Activated T-helper 1 cell treated with Interleukin-2 at 50 U/mL for 16 hours (primary cell): ENCODE data around the gene NME1.
"Not testable (repeated sequence)": the region's sequence is repeated elsewhere in the genome, so short reads cannot be mapped to it uniquely, and the experiment has no call there.

Experiments used
- DNase-seq: peaks from one replicate; pipeline ENCODE4 v3.0.0-alpha.2; 2020; ENCODE audit warnings: low read depth

The NME1 gene

DNA sequence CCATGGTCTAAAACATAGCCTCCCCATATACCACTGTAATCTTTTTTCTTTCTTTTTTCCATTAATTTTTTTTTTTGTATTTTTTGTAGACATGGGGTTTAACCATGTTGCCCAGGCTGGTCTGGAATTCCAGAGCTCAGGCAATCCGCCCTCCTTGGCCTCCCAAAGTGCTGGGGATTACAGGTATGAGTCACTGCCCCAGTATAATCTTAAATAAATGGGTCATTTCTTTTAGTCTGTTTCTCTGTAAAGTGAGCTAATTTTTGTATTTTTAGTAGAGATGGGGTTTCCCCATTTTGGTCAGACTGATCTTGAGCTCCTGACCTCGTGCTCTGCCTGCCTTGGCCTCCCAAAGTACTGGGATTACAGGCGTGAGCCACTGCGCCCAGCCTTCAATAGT lies 5.7 kb upstream of the NME1 start:
- no peak for DNase-seq

DNA sequence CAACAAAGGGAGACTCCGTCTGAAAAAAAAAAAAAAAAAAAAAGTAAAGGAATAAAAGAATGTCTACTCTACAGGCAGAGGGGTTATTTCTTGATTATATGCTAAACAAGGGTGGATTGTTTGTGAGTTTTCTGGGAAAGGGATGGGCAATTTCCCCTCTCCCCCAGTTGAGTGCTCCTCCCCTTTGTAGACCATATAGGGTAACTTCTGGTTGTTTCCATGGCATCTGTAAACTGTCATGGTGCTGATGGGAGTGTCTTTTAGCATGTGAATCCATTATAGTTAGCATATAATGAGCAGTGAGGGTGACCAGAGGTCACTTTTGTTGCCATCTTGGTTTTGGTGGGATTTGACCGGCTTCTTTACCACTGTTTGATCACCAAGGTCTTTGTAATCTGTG lies 4.2 kb upstream of the NME1 start:
- no peak for DNase-seq

DNA sequence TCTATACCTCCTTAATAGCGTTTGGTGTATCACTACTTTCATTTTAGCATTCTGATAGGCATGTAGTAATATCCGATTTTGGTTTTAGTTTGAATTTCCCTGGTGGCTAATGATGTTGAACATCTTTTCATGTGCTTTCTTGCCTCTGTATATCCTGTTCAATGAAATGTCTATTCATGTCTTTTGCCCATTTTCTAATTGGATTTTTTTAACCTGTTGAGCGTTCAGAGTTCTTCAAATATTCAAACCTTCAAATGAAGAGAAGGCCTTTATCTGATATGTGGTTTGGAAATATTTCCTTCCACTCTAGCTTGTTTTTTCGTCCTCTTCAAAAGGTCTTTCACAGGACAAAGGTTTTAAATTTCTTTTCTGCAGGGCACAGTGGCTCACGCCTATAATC lies 2.4 kb upstream of the NME1 start:
- no peak for DNase-seq

DNA sequence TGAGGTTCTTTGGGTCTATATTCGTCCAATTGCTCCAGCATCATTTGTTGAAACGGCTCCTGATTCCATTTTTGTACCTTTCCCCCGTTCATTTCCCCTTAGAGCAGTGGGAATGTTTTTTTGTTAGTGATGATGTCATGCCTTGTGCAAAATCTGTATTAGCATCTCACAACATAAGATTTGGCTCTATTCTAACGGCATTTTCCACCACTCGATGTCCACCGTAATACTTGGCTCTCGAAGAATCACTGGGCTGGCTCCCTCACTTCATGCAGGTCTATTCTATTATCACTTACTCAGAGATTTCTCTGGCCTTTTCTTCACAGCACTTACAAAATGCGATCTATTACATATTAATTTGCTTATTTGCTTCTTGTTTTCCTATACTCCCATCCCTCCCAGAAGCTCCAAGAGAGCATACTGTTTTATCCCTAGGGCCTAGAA lies 571 bp upstream of the NME1 start:
- DNase-seq, result no peak

DNA sequence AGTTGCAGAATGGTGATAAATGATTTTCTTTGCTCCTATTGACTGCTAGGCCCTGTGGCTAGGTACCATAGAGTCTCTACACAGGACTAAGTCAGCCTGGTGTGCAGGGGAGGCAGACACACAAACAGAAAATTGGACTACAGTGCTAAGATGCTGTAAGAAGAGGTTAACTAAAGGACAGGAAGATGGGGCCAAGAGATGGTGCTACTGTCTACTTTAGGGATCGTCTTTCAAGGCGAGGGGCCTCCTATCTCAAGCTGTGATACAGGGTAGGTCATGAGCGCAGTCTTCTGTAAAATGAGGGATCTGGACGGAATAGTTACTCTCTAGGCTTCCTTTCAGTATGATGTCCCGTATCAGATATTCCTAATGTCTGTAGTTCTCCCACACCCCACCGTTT lies 817 bp downstream of the NME1 start:
- no peak for DNase-seq

DNA sequence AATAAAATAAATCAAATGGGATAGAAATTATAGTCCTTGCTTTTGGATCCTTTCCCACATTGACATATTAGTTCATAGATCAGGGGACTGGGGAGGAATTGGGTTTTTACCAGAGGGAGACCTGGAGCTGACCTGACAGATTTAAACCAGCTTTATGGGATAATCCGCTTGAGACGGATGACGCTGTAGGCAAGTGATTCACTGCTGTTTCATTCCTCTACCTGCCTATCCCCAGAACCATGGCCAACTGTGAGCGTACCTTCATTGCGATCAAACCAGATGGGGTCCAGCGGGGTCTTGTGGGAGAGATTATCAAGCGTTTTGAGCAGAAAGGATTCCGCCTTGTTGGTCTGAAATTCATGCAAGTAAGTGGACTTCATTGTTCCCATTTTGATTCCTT lies 2.1 kb downstream of the NME1 start:
- DNase-seq, result no peak

DNA sequence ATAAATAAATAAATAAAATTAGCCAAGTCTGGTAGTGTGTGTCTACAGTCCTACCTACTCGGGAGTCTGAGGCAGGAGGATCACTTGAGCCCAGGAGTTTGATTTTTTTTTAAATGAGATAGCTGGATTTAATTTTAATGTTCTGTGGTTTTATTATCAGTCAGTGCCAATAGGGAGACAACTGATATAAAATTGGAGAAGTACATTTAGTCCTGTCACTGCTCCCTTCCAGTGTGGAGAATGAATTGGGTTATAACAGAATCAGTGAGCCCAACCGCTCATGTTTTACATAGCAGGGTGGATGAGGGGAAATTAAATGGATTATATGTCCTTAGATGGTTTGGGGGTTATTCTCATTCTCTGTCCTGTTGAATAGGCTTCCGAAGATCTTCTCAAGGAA lies 6.2 kb downstream of the NME1 start:
- DNase-seq, result no peak

DNA sequence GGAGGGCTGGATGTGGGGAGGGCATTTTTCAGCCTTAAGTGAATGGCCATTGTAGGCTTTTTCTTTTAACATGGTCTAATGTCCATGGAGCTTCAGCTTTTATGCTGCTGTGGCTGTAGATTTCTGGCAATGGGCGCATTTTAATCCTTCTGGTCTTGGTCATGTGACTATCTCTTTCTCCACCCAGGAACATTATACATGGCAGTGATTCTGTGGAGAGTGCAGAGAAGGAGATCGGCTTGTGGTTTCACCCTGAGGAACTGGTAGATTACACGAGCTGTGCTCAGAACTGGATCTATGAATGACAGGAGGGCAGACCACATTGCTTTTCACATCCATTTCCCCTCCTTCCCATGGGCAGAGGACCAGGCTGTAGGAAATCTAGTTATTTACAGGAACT lies 8.2 kb downstream of the NME1 start:
- no peak for DNase-seq

DNA sequence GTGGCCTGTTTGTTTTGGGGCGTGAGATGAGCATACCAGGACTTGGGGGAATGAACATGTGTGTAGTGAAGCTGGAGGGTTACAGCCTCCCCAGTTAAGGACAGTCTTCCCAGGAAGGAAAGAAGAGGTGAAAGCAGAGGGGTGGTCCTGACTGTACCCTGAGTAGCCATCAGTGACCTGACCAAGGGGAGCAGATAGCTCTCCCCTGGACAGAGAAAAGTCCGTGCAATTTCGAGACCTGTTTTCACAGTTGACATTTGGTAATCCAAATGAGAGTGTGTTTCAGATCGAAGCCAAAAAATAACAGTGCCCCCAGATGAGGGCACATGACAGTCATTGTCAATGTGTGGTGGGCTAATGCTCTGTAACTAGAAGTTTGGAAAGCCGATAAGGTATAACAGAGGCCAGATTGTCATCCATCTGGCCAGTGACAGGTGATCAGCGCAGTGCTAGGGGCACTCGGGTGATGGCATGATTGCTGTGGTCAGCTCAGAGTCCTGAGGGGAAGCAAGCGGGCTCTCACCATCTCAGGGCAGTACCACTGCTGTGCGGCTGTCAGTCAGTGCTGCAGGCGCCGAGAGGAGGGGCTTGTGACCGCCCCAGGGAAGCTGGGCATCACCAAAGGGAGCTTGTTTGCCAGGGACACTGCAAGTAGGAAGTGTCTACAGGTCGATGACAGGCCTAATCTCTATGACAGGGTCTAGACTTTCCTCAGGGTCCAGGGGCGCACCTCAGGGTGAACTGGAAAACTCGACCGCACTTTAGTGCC lies 11.7 kb downstream of the NME1 start:
- DNase-seq, result no peak

DNA sequence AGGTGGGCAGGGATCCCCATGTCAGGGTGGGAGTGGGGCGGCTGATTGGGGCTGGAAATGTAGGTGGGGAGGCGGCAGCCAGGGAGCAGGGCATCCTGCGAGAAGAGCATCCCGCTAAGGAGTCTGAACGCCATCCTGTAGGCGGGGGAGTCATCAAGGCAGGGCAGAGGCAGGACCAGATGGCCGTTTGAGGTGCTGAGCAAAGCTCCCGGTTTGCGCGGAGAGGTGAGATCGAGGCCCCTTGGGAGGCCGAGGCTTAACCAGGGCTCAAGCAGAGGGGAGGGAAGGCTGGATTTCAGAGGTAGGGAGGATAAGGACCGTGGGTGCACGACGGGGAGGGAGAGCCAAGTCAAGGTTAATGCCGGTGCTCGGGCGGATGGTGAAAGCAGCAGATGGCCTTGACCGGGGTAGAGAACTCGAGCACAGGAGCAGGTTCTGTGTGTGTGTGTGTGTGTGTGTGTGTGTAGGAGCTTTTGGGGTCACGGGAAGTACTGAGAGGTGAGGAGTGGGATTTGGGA lies 12.4 kb downstream of the NME1 start:
- DNase-seq, result no peak

DNA sequence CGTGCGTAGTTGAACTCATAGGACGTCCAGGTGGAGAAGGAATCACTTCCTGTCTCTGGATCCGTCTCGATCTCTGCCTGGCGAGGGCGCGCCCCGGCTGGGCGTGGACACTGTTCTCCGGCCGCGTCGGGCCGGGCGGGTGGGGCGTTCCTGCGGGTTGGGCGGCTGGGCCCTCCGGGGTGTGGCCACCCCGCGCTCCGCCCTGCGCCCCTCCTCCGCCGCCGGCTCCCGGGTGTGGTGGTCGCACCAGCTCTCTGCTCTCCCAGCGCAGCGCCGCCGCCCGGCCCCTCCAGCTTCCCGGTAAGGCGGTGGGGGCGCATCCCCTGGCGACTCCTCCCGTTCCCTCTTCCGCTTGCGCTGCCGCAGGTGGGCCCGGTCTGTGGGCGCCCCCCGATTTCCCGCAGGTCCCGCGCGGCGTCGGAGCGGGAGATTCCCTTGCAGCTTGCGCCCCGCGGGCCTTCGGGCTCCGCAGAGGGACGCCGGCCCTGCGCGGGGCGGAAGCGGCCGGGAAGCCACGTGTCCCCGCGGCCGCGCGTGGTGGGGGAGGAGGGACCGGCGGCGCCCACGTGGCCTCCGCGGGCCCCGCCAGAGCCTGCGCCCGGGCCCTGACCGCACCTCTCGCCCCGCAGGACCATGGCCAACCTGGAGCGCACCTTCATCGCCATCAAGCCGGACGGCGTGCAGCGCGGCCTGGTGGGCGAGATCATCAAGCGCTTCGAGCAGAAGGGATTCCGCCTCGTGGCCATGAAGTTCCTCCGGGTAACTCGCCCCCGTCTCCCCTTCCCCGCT lies 13.0 kb downstream of the NME1 start, which contains the start of gene NME2:
Gene NME2 (plus strand): TSS at position 214 of the 789 bp plus-strand sequence. CDS start 420 bp downstream, at position 634.
- DNase-seq, result peak; percentile 54

DNA sequence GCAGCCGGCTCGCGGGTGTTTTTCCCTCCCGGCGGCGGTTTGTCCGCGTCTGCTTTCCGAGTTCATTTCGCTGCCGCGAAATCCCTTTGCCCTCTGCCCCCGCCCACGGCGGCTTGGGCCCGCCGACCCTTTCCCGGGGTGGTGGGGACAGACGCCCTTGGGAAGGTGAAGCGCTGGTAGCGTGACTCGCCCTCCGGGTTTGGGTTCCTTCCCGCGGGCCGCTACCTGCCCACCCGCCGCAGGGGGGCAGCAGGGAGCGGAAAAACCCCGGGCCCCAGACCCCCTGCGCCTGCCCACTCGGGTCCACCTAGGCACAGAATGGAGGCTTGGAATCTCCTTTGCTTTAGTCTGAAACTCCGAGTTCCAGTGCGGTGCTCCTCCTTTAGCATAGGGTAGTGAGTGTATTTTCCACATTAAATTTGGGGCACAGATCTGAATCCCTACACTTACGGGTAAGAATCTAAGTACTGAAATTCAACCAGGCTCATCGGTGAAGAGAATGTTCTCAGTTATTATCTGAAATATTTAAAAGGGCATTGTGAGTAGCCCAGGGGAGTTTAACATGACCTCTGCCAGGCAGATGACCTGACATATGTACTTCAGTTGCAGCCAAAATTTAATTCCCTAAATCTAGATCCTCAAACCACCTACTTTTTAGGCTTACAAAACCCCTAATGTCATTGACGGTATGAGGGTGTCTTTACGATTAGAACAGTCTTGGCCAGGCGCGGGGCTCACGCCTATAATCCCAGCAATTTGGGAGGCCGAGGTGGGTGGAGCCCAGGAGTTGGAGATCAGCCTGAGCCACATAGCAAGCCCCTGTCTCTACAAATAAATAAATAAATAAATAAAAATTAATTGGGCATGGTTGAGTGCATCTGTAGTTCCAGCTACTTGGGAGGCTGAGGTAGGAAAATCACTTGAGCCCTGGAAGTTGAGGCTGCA lies 13.9 kb downstream of the NME1 start:
- DNase-seq, result peak; percentile 39

DNA sequence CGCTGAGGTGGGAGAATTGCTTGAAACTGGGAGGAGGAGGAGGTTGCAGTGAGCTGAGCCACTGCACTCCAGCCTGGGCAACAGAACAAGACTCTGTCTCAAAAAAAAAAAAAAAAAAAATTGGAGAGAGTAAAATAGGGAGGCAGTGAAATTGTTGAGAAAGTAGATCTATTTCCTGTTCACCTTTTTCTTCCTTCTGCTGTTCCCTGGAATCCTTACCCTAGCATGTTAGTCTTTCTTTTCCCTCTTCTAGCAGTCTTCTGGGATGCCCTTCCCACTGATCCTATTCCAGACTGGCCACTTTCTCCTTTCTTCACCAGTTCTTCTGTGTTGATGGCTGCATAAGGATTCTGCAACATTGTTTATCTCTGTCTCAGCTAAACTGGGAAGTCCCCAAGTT lies 16.0 kb downstream of the NME1 start:
- DNase-seq, result no peak

DNA sequence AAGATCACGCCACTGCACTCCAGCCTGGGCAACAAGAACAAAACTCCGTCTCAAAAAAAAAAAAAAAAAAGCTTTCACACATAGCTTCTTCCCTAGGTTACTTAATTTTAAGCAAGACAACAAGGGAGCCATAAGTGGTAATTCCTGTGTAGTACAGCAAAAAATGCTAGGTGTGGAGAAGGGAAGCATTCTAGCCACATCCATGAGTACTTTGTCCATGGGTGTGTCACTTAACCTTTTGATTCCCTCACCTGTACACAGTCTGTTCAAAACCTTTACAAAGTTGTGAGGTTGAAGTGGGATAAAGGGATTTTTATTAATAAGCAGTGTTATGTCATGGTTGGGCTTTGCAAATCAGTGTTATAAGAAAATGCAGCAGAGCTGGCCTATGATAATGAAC lies 17.4 kb downstream of the NME1 start:
- DNase-seq, result no peak

DNA sequence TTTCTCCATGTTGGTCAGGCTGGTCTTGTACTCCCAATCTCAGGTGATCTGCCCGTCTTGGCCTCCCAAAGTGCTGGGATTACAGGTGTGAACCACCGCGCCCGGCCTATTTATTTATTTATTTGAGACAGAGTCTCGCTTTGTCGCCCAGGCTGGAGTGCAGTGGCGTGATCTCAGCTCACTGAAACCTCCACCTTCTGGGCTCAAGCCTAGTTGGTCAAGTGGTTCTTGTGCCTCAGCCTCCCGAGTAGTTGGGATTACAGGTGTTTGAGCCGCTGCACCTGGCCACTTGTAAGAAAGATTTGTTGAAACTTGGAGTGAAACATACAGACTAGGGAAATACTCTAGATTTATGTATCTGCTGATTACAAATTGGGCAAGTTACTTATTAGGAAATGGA lies 18.7 kb downstream of the NME1 start:
- not testable (repeated sequence) for DNase-seq

DNA sequence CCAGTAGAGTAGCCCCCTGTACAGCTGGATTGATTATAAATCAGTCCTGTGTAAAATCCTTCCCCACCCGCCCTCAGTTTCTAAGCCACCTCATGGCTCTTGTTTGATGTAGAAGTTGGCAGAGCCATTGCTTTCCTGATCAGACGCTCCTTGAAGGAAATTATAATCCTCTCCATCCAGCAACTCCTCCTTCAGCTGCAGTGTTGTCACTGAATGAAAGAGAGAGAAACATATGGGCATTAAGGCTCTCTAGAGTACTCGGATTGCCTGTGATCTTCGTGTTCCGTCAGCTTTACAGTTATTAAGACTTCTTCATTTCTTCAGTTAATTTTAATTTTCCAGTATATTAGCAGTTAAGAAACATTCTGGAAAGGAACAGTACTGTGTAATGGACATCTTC lies 27.1 kb downstream of the NME1 start:
- no peak for DNase-seq

DNA sequence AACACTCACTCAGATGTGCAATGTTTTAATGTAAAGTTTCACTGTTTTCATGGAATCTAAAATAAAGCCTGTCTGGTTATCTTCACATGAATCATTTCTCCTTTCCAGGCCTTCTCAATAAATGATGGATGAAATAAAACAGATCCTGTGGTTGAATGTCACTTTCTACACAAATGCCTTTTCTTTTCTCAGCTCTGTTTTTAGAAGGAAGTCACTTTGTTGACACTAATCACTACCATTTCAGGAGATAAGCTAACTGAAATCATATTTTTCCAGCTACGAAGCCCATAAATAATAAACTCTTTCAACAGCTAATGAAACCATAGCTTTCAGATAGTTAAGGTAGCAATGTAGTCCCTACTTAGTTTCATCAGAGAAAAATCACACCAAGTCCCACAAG lies 30.8 kb downstream of the NME1 start:
- DNase-seq, result no peak

DNA sequence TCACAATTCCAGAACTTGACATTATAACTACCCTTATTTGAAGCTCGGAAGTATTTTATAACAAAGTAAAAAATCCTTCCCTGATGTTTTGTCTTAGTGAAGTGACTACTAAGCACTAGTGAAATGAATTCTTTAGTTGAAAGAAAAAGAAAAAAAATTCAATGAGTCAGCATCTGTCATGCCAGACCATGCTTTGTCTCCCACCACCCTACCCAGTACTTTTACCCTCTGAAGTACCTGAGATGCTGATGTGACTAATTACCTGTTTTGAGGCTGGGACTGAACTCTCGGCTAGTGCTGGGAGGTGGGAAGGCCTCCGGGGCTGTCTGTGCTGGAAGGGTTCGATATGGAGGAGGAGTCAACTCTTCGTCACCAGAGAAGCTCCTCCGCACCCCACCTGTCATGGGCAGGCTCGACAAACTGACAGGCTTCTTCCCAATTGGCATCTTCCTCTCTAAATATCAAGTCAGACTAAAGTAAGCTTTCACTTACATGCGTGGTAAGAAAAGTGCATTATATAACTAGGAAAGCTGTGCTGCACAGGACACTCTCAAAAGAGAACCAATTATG lies 32.5 kb downstream of the NME1 start:
- DNase-seq, result no peak

DNA sequence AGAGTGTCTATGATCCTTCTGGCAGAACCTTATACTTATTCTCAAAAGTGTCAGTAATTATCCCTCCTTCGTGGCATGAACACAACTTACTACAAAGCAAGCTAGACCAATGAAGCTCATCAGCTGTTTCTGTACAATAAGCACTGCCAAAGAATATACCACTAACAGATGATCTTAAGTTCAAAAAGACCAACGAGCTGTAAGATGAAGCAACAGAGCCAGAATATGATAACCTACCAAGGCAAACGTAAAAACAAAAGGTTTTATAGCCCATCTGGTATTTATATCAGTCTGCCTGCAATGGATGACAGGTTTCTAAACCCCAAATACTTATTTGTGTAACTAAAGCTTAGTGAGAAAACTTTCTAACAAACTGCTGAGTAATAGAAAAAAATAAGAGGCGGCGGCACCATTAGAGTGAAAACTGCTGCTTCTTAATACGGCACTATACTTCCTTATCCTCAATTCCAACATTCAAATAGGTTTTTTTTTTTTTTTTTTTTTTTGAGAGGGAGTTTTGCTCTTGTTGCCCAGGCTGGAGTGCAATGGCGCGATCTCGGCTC lies 35.0 kb downstream of the NME1 start:
- DNase-seq, result no peak

DNA sequence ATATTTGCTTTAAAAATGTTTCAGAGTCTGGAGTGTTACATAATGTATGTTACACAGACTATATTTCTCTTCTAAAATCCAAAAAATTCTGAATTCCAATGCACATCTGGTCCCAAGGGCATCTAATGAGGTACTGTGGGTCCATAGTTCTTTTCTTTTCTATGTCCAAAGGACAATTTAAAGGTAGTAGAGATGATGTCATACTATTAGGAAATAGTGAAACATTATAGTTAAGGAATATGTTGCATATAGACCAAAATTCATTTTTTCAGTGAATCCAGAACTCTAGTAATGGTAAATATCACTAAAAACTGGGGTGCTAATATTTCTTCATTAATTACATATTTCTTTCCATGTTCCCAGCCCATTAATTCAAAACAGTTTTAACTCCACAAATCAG lies 35.8 kb downstream of the NME1 start:
- DNase-seq, result no peak

DNA sequence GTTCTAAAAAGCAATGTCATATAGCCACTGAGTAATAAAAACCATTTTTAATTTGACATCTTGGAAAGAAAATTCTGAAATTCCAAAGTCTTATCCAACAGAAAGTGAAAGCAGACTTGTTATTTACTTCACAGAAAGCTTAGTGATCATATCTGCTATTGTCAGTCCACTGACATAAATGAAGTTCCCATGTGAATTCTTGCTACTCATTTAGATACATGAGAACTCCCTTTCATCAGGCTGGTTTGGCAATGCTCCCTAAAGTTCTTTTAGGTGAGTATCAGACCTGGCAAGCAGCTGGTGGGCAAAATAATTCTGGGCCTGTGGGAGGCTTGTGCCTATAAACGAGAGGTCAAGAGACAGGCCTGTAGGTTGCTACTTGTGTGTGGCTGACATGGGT lies 36.3 kb downstream of the NME1 start:
- DNase-seq, result no peak
